GM12878 (cell line): ENCODE results near the gene PKN3. TPM values are rescaled to one million over a fixed set of nuclear protein-coding genes. Genes with fewer than 3 reads are reported as not detected.

Source experiments
- BHLHE40 ChIP-seq, 2 experiments: fragments of 450-650 bp in 1 of 2; IDR thresholded peaks; 2 replicates each; pipeline ENCODE4 v1.6.1; 2011 to 2017; ENCODE audit warnings: low read depth in 2 of 2, borderline replicate concordance in 1 of 2, improper control_type of control experiment in 1 of 2, low read length in 1 of 2, mild to moderate bottlenecking in 1 of 2
- CEBPB ChIP-seq, 2 experiments: fragments of 150-350 bp in 1 of 2; IDR thresholded peaks; 2 replicates each; pipeline ENCODE4 v1.6.1; 2012 to 2014; ENCODE audit warnings: low read depth in 2 of 2, low read length in 2 of 2, borderline replicate concordance in 1 of 2, inconsistent platforms in 1 of 2
- IRF5 ChIP-seq: fragments of 450-650 bp; IDR thresholded peaks from 2 replicates; pipeline ENCODE4 v1.6.1; 2017; ENCODE audit warnings: borderline replicate concordance
- JUNB ChIP-seq: IDR thresholded peaks from 2 replicates; pipeline ENCODE4 v1.6.1; 2016; ENCODE audit warnings: antibody characterized with exemption, mild to moderate bottlenecking
- PKNOX1 ChIP-seq: fragments of 450-650 bp; IDR thresholded peaks from 2 replicates; pipeline ENCODE4 v1.6.1; 2016; ENCODE audit warnings: mild to moderate bottlenecking
- POLR2AphosphoS2 ChIP-seq: IDR thresholded peaks from 2 replicates; pipeline ENCODE4 v1.6.1; 2011; ENCODE audit warnings: low read depth, mild to moderate bottlenecking, low read length, improper control_type of control experiment, moderate library complexity
- SIX5 ChIP-seq: IDR thresholded peaks from 2 replicates; pipeline ENCODE4 v1.6.1; 2011; ENCODE audit warnings: mild to moderate bottlenecking, low read depth, low read length, moderate library complexity; ENCODE audit not compliant: severe bottlenecking
- YBX1 ChIP-seq: fragments of 450-650 bp; IDR thresholded peaks from 2 replicates; pipeline ENCODE4 v1.6.1; 2016; ENCODE audit warnings: antibody characterized with exemption
- YY1 ChIP-seq: IDR thresholded peaks from 2 replicates; pipeline ENCODE4 v1.6.1; 2011; ENCODE audit warnings: low read depth, mild to moderate bottlenecking, low read length
- ZNF24 ChIP-seq: fragments of 450-650 bp; IDR thresholded peaks from 2 replicates; pipeline ENCODE4 v1.6.1; 2017; ENCODE audit warnings: antibody characterized with exemption, mild to moderate bottlenecking
- polyA plus RNA-seq, 11 experiments: library from polyadenylated mRNA; depleted of rRNA in 4 of 11; unstranded in 6 of 11; stranded (reverse) in 5 of 11; fragments of >200 nt; fragmentation: Nextera tagmentation in 4 of 11; fragmentation: Illumina TruSeq in 1 of 11; extraction: Ambion mirVana in 4 of 11; extraction: Trizol in 1 of 11; gene quantifications; 1 replicate in 1 of 11; 2 replicates in 10 of 11; pipeline versions ENCODE4 v1.2.1 to v1.2.3, GENCODE V29; 2011 to 2016; ENCODE audit warnings: inconsistent platforms in 2 of 11, missing spikeins in 2 of 11, low read depth in 1 of 11
- total RNA-seq, 4 experiments: library from RNA; depleted of rRNA in 3 of 4; stranded (reverse); fragments of >200 nt in 3 of 4; fragmentation: Illumina TruSeq in 1 of 4; extraction: Trizol in 1 of 4; gene quantifications; 2 replicates each; pipeline versions ENCODE4 v1.2.1 to v1.2.3, GENCODE V29; 2013 to 2021

The PKN3 gene
- total and polyA plus RNA-seq, 10 of the 15 experiments (the other 5 are each of a cell fraction or from before 2014, with no cell fraction given), result 0.35 to 11.0 (median 3.3) TPM

GRCh38 chr9:128712451-128713410, 10.4 kb downstream of the PKN3 start (continued):
- TF ChIP-seq JUNB (no peak), CEBPB (IDR thresholded peaks at IDR 0.05; ENCODE audit: borderline replicate concordance in 1 of 2, low read depth in 2 of 2, low read length in 2 of 2) (no peak), YBX1 (no peak), ZNF24 (no peak), YY1 (no peak), POLR2AphosphoS2 (no peak), SIX5 (no peak), BHLHE40 (IDR thresholded peaks at IDR 0.05; ENCODE audit: borderline replicate concordance in 1 of 2, low read depth in 2 of 2, low read length in 1 of 2) (no peak), PKNOX1 (no peak), IRF5 (no peak)
